GM12892 (cell line): Measurements from ENCODE around the gene KLHL30.

Experiments
- POLR2A ChIP-seq: IDR thresholded peaks from 2 replicates; pipeline ENCODE4 v1.6.1; 2011; ENCODE audit warnings: low read depth, low read length, control low read depth
- POLR2AphosphoS5 ChIP-seq: IDR thresholded peaks from 2 replicates; pipeline ENCODE4 v1.6.1; 2011; ENCODE audit warnings: low read depth, low read length, control low read depth
- TAF1 ChIP-seq: IDR thresholded peaks from 2 replicates; pipeline ENCODE4 v1.6.1; 2011; ENCODE audit warnings: low read depth, mild to moderate bottlenecking, control low read depth, low read length, borderline replicate concordance

DNA sequence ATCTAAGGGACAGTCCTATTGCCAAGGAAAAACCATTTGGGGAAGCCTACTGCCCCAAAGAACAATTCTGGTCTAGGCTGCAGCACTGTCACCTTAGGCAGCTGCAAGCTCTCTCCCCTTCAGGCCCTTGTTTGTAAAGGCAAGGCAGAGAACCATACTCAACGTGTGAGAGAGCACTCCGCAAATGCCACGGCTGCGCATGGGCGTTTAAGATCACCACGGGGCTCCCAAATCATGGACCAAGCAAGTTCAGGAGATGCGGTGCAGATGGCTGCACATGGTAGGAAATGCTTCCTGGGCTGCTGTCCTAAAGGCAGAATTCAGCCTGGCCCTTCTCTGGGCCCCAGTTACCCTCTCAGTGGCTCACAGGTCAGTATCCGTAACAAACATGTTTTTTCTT, 35.8 kb downstream of the KLHL30 start:
- no peak for TF ChIP-seq POLR2A
- no peak for TF ChIP-seq POLR2AphosphoS5
- TF ChIP-seq TAF1: no peak
